NCI-H1694 treated with DMSO at 0.1 percent for 48 hours (cell line): Measurements from ENCODE around the gene GOLGA3.

Experiments
- DNase-seq: peaks from one replicate; lab custom pipeline; 2025; lab: John Stamatoyannopoulos, UW

Gene GOLGA3

GRCh38 chr12:132720606-132721345, 107.9 kb downstream of the GOLGA3 start:
- DNase-seq: no peak

GRCh38 chr12:132719954-132720324, 108.7 kb downstream of the GOLGA3 start:
- DNase-seq: no peak

DNA sequence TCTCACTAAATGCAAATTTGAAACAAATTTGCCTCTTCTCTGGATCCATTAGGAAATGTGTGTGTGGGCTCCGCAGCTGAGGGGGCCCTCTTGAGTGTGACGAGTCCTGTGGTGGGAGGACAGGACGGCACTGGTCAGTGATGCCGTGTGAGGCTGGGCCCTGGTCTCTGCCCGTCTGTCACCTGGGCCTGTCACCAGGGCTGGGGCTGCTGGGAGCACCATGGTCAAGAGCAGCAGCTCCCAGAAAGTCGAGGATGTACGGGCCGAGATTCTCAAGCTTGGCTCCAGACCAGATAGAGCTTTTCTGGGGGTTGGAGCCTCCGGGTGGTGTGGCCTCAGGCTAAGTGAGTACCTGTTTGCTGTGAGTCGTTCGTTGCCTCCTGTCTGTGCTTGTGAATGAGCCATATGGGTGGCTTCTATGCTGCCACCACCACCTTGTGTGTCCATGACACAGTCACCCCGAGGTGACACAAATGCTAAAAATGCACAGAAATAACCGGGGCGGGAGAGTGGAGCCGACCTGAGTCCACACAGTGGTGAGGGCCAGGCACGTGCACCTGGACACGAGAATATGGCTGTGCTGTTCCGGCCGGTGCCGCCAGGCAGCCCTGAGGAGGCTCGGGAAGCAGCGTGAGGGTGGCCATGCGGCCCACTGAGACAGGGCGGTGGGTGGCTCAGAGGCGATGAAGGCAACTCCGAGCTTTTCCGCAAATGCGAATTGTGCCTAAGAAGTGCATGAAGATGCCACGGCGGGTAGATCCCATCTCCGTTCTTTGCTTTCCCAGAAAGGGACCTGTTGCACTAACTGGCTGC, 109.3 kb downstream of the GOLGA3 start:
- DNase-seq: no peak
